Suprapubic skin (tissue), 4 donors: Measurements from ENCODE around the gene CELA2A.
"Not testable (repeated sequence)": the region's sequence is repeated elsewhere in the genome, so short reads cannot be mapped to it uniquely, and the experiment has no call there.

Experiments
- POLR2A ChIP-seq, 2 donors: fragments of 450-650 bp; IDR thresholded peaks; one replicate each; pipeline ENCODE4 v1.6.1; 2017; ENCODE audit warnings: antibody characterized with exemption in 2 of 2, mild to moderate bottlenecking in 2 of 2, moderate library complexity in 2 of 2
- POLR2AphosphoS5 ChIP-seq, 3 donors: sonication (generic); formaldehyde crosslinking; IDR thresholded peaks; one replicate each; pipeline ENCODE4 v1.6.1; 2017; ENCODE audit warnings: antibody characterized with exemption in 3 of 3
- TF ChIP-seq, protein P1 (sequence below), 2 donors: fragments of 200-600 bp in 1 of 2; fragments of 450-650 bp in 1 of 2; sonication (generic) in 1 of 2; IDR thresholded peaks; one replicate each; pipeline ENCODE4 v1.5.1; 2016 to 2019; ENCODE audit warnings: antibody characterized with exemption in 2 of 2, mild to moderate bottlenecking in 1 of 2, moderate library complexity in 1 of 2

DNA sequence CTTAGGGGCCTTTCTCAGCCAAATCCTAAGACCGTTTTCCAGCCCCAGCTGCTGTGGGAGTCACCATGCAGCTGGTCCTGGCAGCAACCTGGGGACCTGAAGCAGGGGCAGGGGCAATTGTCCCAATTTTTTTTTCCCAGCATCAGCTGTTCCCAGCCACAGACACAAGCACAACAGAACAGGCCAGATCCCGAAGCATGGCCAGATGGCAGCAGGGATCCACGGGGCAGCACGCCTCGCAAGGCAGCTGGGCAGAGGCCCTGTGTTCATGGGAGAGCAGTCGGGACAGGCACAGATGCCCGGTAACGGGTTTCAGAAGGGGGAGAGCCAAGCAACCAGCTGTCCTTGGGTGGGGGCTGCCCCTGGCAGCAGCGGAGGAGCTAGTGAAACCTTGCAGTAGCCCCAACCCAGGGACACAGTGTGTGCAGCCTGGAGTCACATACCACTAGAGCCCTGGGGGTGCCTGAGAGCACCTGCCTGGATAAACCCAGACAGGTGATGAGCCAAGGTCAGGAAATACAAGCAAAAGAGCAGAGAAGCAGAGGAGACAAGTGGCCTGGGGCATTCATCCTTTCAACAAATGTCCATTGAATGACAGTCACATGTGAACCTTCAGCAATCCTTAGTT lies 13.4 kb downstream of the CELA2A start:
- TF ChIP-seq, protein P1, sequence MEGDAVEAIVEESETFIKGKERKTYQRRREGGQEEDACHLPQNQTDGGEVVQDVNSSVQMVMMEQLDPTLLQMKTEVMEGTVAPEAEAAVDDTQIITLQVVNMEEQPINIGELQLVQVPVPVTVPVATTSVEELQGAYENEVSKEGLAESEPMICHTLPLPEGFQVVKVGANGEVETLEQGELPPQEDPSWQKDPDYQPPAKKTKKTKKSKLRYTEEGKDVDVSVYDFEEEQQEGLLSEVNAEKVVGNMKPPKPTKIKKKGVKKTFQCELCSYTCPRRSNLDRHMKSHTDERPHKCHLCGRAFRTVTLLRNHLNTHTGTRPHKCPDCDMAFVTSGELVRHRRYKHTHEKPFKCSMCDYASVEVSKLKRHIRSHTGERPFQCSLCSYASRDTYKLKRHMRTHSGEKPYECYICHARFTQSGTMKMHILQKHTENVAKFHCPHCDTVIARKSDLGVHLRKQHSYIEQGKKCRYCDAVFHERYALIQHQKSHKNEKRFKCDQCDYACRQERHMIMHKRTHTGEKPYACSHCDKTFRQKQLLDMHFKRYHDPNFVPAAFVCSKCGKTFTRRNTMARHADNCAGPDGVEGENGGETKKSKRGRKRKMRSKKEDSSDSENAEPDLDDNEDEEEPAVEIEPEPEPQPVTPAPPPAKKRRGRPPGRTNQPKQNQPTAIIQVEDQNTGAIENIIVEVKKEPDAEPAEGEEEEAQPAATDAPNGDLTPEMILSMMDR (IDR thresholded peaks at IDR 0.05) = not testable (repeated sequence)
- TF ChIP-seq POLR2A, POLR2AphosphoS5 (IDR thresholded peaks at IDR 0.05): not testable (repeated sequence)
